BE2C (cell line): ENCODE measurements around the gene TERB1.

Source experiments
- DNase-seq: peaks from one replicate; pipeline ENCODE4 v3.0.0-alpha.2; 2020
- H3K27me3 ChIP-seq: fragments of 250-450 bp; sonication (Bioruptor Pico); 2 replicates; pipeline ENCODE4 v1.5.1; 2020; ENCODE audit warnings: mild to moderate bottlenecking
- H3K36me3 ChIP-seq: fragments of 250-450 bp; sonication (Bioruptor Pico); 2 replicates; pipeline ENCODE4 v1.5.1; 2020; ENCODE audit warnings: mild to moderate bottlenecking
- H3K4me1 ChIP-seq: fragments of 250-450 bp; sonication (Bioruptor Pico); 2 replicates; pipeline ENCODE4 v1.5.1; 2020
- H3K4me3 ChIP-seq: 2 replicates; pipeline ENCODE4 v1.5.1; 2011; ENCODE audit warnings: low read depth, low read length
- H3K9me3 ChIP-seq: fragments of 250-450 bp; sonication (Bioruptor Pico); 2 replicates; pipeline ENCODE4 v1.5.1; 2020
- TF ChIP-seq, protein P1 (sequence below): IDR thresholded peaks from 2 replicates; pipeline ENCODE4 v1.5.1; 2012; ENCODE audit warnings: mild to moderate bottlenecking, low read depth, low read length

Gene TERB1

DNA sequence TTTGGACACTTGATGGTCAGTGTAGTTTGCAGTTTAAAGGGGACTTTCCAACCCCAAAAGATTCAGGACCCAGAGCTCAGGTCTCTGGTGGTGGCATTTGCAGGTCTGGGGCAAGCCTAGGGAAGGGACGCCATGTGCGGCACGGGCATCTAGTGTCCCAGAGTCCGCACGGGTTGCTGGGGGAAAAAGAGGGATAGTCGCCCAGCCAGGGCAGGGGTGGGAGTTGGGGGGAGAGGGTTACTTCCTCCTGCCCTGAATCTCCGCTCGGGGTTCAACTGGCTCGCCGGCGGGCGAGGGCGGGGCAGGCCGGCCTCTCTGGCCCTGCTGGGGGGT lies 42.6 kb upstream of the TERB1 start:
- TF ChIP-seq, protein P1, sequence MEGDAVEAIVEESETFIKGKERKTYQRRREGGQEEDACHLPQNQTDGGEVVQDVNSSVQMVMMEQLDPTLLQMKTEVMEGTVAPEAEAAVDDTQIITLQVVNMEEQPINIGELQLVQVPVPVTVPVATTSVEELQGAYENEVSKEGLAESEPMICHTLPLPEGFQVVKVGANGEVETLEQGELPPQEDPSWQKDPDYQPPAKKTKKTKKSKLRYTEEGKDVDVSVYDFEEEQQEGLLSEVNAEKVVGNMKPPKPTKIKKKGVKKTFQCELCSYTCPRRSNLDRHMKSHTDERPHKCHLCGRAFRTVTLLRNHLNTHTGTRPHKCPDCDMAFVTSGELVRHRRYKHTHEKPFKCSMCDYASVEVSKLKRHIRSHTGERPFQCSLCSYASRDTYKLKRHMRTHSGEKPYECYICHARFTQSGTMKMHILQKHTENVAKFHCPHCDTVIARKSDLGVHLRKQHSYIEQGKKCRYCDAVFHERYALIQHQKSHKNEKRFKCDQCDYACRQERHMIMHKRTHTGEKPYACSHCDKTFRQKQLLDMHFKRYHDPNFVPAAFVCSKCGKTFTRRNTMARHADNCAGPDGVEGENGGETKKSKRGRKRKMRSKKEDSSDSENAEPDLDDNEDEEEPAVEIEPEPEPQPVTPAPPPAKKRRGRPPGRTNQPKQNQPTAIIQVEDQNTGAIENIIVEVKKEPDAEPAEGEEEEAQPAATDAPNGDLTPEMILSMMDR = no peak
- Histone ChIP-seq H3K27me3 (peaks cover 31% of the 10 kb centered on the region), H3K4me1 (peaks cover 4% of the 10 kb centered on the region), H3K36me3 (no peaks in the 10 kb centered on the region), H3K9me3 (no peaks in the 10 kb centered on the region), H3K4me3 (no peak overlapping the region)
- DNase-seq = no peak

DNA sequence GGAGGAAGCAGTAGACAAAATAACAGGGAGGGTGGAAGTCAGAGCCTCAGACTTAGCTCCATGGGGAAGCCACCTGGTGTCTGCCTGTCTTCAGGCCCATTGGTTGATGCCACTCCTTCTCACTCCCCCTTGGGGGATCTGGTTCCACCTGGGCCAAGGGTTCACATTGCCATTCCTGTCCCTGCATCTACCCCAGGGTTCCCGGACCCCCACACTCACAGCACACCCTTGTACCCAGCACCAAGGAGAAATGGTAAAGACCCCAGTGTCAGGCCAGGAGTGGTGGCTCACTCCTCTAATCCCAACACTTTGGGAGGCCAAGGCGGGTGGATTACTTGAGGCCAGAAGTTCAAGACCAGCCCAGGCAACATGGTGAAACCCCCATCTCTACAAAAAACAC lies 41.8 kb upstream of the TERB1 start:
- H3K9me3 ChIP-seq = no peaks in the 10 kb centered on the region
- H3K27me3 ChIP-seq = peaks cover 31% of the 10 kb centered on the region
- peaks cover 4% of the 10 kb centered on the region for H3K4me1 ChIP-seq
- no peak for DNase-seq
- H3K4me3 ChIP-seq = no peak overlapping the region
- H3K36me3 ChIP-seq = no peaks in the 10 kb centered on the region
- TF ChIP-seq, protein P1 = no peak

DNA sequence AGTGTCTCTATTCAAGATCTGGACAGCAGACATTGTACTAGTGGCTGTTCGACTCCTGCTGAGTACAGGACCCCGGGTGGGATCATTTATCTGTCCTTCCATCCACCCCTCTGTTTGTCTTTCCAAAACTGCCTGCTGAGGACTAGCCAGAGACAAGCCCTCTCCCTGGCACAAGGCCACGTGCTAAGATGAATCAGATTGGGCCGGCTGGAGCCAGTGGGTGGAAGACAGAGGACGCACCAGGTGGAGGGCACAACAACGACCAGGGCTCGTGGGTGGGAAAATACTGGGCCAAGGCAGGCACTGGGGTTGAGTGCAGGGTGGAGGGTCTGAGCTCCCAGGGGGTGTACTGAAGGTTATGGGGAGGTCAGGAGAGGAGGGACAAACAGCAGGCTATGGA lies 41.4 kb upstream of the TERB1 start:
- Histone ChIP-seq H3K27me3 (peaks cover 31% of the 10 kb centered on the region), H3K4me3 (no peak overlapping the region), H3K9me3 (no peaks in the 10 kb centered on the region), H3K4me1 (peaks cover 4% of the 10 kb centered on the region), H3K36me3 (no peaks in the 10 kb centered on the region)
- TF ChIP-seq, protein P1 = no peak
- DNase-seq = no peak

GRCh38 chr16:66841366-66841765 lies 40.0 kb upstream of the TERB1 start:
- no peaks in the 10 kb centered on the region for H3K36me3 ChIP-seq
- DNase-seq = no peak
- H3K27me3 ChIP-seq = peaks cover 31% of the 10 kb centered on the region
- TF ChIP-seq, protein P1 = no peak
- no peaks in the 10 kb centered on the region for H3K9me3 ChIP-seq
- no peak overlapping the region for H3K4me3 ChIP-seq
- H3K4me1 ChIP-seq = peaks cover 4% of the 10 kb centered on the region

DNA sequence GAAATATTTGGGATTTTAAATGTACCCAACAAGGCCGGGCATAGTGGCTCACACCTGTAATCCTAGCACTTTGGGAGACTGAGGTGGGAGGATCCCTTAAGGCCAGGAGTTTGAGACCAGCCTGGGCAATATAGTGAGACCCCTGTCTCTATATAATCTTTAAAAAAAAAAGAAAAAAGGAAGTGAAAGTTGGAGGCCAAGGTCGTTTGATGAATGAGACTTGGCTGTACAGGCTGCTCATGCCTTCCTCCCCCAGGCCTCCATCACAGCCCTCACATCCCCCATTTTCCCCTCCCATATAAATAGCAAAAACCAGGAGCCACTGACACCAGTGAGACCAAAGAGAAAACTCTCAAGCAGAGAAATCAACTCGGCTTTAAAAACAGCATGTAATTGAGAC lies 39.5 kb upstream of the TERB1 start:
- Histone ChIP-seq H3K9me3 (no peaks in the 10 kb centered on the region), H3K4me1 (peaks cover 4% of the 10 kb centered on the region), H3K36me3 (no peaks in the 10 kb centered on the region), H3K4me3 (no peak overlapping the region), H3K27me3 (peaks cover 28% of the 10 kb centered on the region)
- TF ChIP-seq, protein P1 = no peak
- DNase-seq = no peak

- Histone ChIP-seq H3K36me3 (no peaks in the 10 kb centered on the region), H3K27me3 (no peaks in the 10 kb centered on the region), H3K4me3 (no peak overlapping the region), H3K4me1 (no peaks in the 10 kb centered on the region), H3K9me3 (no peaks in the 10 kb centered on the region)
- TF ChIP-seq, protein P1 = no peak
- no peak for DNase-seq
Observed at GRCh38 chr16:66834746-66835145, 33.4 kb upstream of the TERB1 start.
